ENCODE results near the gene SIAE. TPM values are rescaled to one million over a fixed set of nuclear protein-coding genes. Genes with fewer than 3 reads are reported as not detected.

The SIAE gene
- total and polyA plus RNA-seq, 2 of the 8 experiments (the other 6 are each of a cell fraction or from before 2014, with no cell fraction given), result 2.3 to 3.7 TPM

DNA sequence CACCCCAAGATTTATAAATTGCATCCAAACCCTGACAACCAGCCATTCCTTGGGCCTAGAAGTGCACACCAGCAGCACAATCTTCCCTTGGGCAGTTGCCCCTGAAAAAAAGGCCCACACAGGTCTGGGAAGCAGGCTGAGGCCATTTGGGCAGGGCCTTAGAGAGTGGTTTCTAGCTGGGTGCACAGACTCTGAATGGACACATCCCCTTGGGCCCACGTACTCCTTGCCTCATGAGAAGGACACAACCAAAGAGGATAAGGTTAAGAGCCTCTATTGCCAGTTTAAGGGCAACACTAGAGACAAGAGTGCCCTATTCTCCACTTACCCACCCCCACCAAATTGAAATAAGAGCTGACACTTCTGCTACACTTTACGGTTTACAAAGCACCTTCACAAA is 63.2 kb downstream of the SIAE start:
- POLR2A ChIA-PET (ENCODE audit: partially characterized antibody), result no interaction called here
- CTCF ChIA-PET (ENCODE audit: partially characterized antibody), result interaction anchor here (1.1 to 1.4 kb wide), 2 partner anchors 10 to 34 kb away, joined by 4 to 6 read pairs; no protein-coding TSS in a partner anchor
- no peak overlapping the region for H3K56ac ChIP-seq (replicated peaks; ENCODE audit: insufficient read length, low read depth, low read length)
- H2BK12ac ChIP-seq (ENCODE audit: low read depth, low read length), result no peak overlapping the region
- no peak overlapping the region for H4K91ac ChIP-seq (replicated peaks; ENCODE audit: insufficient read length, low read length)
- no peak overlapping the region for H2BK5ac ChIP-seq (ENCODE audit: low read depth, low read length)
- no peak overlapping the region for H2BK120ac ChIP-seq (replicated peaks; ENCODE audit: low read depth, low read length)
- H3K27ac ChIP-seq (ENCODE audit: low read depth, low read length), result no peak overlapping the region
- H3K14ac ChIP-seq (ENCODE audit: insufficient read length), result no peak overlapping the region
- no peak overlapping the region; the same call in 1 of the 2 replicates for H2AFZ ChIP-seq (ENCODE audit: low read length)
- H3K4me1 ChIP-seq (replicated peaks in 1 of 4; ENCODE audit: control insufficient read depth in 3 of 4, insufficient read depth in 4 of 4, low read length in 3 of 4), result no peaks in the 10 kb centered on the region
- no peak overlapping the region for H2AK5ac ChIP-seq (ENCODE audit: low read depth, low read length)
- no peaks in the 10 kb centered on the region for H3K23me2 ChIP-seq (ENCODE audit: low read depth, low read length)
- no peak overlapping the region for H3K23ac ChIP-seq (ENCODE audit: insufficient read length)
- no peak overlapping the region for H3K4me3 ChIP-seq (ENCODE audit: extremely low read depth in 1 of 4, insufficient read depth in 2 of 4, low read depth in 3 of 4, low read length in 4 of 4)
- no peak overlapping the region for H2BK20ac ChIP-seq (ENCODE audit: low read length)
- no peaks in the 10 kb centered on the region for H3K9me3 ChIP-seq (ENCODE audit: insufficient read depth in 2 of 2, low read depth in 1 of 2, low read length in 1 of 2)
- 90% methylated on average over 2 of the region's 2 CpGs; no CpG with 5 or more reads in 1 of the 2 experiments for WGBS, 2 experiments (ENCODE audit: extremely low coverage in 1 of 2, insufficient coverage in 1 of 2, insufficient read length in 1 of 2, insufficient replicate concordance in 2 of 2, low coverage in 1 of 2, low lambda C conversion rate in 2 of 2, missing lambda C conversion rate in 1 of 2)
- no peak overlapping the region for H4K5ac ChIP-seq (ENCODE audit: insufficient read length, low read depth, low read length)
- H4K8ac ChIP-seq (ENCODE audit: extremely low read depth, insufficient read depth, low read length), result no peak overlapping the region
- H4K20me1 ChIP-seq (replicated peaks in 1 of 2; ENCODE audit: control insufficient read depth in 1 of 2, insufficient read depth in 2 of 2, low read length in 2 of 2), result no peaks in the 10 kb centered on the region
- no peaks in the 10 kb centered on the region for H3K79me1 ChIP-seq (ENCODE audit: low read depth, low read length)
- H3K4me2 ChIP-seq (ENCODE audit: insufficient read depth in 1 of 2, low read depth in 2 of 2, low read length in 2 of 2), result no peak overlapping the region
- H3K18ac ChIP-seq (ENCODE audit: extremely low read depth, low read length), result no peak overlapping the region
- H3K79me2 ChIP-seq (ENCODE audit: control insufficient read depth in 1 of 2, insufficient read depth in 2 of 2, low read length in 2 of 2), result no peaks in the 10 kb centered on the region
- H2BK15ac ChIP-seq (ENCODE audit: low read length), result no peak overlapping the region
- no peak overlapping the region for H3K4ac ChIP-seq (replicated peaks; ENCODE audit: insufficient read length, low read depth, low read length)
- DNase-seq (ENCODE audit: low read depth in 1 of 2, low spot score in 2 of 2), result no peak
- no peak overlapping the region for H3K9ac ChIP-seq (replicated peaks in 1 of 4; ENCODE audit: extremely low read depth in 1 of 4, low read depth in 3 of 4, low read length in 3 of 4)
- no peaks in the 10 kb centered on the region for H3K36me3 ChIP-seq (ENCODE audit: control insufficient read depth in 2 of 4, insufficient read depth in 4 of 4, low read length in 3 of 4)
- no peak for FAIRE-seq
- H3K27me3 ChIP-seq (replicated peaks in 1 of 4; ENCODE audit: control insufficient read depth in 3 of 4, extremely low read depth in 1 of 4, insufficient read depth in 3 of 4, low read length in 3 of 4), result no peaks in the 10 kb centered on the region
- TF ChIP-seq SIN3A (conservative IDR thresholded peaks at IDR 0.05 in 1 of 2, IDR thresholded peaks at IDR 0.05 in 1 of 2; ENCODE audit: low read depth in 1 of 2, low read length in 2 of 2) (no peak), EGR1 (IDR thresholded peaks at IDR 0.05; ENCODE audit: borderline replicate concordance, low read depth, low read length) (no peak), BACH1 (IDR thresholded peaks at IDR 0.05; ENCODE audit: low read length) (no peak), CHD2 (IDR thresholded peaks at IDR 0.05; ENCODE audit: low read length) (no peak), GTF2F1 (IDR thresholded peaks at IDR 0.05; ENCODE audit: borderline replicate concordance, low read depth, low read length) (no peak), KDM4A (IDR thresholded peaks at IDR 0.05; ENCODE audit: low read depth, low read length, severe bottlenecking) (no peak), CBX8 (IDR thresholded peaks at IDR 0.05; ENCODE audit: borderline replicate concordance, low read depth, low read length) (no peak), RFX5 (IDR thresholded peaks at IDR 0.05; ENCODE audit: borderline replicate concordance, low read depth, low read length) (no peak), SIRT6 (IDR thresholded peaks at IDR 0.05; ENCODE audit: low read length) (no peak), SP2 (IDR thresholded peaks at IDR 0.05; ENCODE audit: low read length) (no peak), SRF (IDR thresholded peaks at IDR 0.05; ENCODE audit: low read depth, low read length) (no peak), ATF2 (IDR thresholded peaks at IDR 0.05; ENCODE audit: low read length) (no peak), FOSL1 (IDR thresholded peaks at IDR 0.05; ENCODE audit: insufficient read depth, low read depth, low read length) (no peak), POLR2A (IDR thresholded peaks at IDR 0.05; ENCODE audit: control extremely low read depth in 1 of 2, low read depth in 2 of 2, low read length in 2 of 2) (no peak)
